ENCODE results near the gene PLOD1.

PLOD1 gene

DNA sequence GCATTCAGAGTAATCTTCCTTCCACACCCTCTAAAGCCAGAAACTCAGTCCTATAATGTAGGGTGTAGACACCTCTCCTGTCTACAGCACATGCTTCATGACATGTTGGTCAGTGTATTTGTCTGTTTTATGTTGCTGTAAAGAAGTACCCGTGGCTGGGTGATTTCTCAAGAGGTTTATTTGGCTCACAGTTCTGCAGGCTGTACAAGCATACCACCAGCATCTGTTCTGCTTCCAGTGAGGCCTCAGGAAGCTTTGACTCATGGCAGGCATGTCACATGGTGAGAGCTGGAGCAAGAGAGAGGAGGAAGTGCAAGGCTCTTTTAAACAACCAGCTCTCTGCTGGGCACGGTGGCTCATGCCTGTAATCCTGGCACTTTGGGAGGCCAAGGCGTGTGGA, 12.1 kb downstream of the PLOD1 start:
- Histone ChIP-seq H4K8ac (ENCODE audit: low read length) (no peak overlapping the region), H2BK5ac (ENCODE audit: low read depth, low read length, poor library complexity, severe bottlenecking) (no peak overlapping the region), H4K91ac (ENCODE audit: low read length) (no peak overlapping the region), H3K9me3 (ENCODE audit: control insufficient read depth, low read length) (peaks cover 6% of the 10 kb centered on the region), H3K23ac (ENCODE audit: low read length in 2 of 2) (no peak overlapping the region), H3K4ac (ENCODE audit: low read depth in 1 of 2, low read length in 2 of 2) (no peak overlapping the region), H2AK5ac (ENCODE audit: low read length, severe bottlenecking) (no peak overlapping the region), H3K4me3 (ENCODE audit: insufficient read depth in 1 of 2, low read depth in 1 of 2, low read length in 2 of 2) (no peak overlapping the region), H2BK12ac (ENCODE audit: low read length in 2 of 2) (no peak overlapping the region), H3K79me1 (replicated peaks; ENCODE audit: low read length, poor library complexity, severe bottlenecking) (peaks cover 8% of the 10 kb centered on the region), H3K36me3 (ENCODE audit: control insufficient read depth in 1 of 2, insufficient read depth in 2 of 2, low read depth in 1 of 2, low read length in 2 of 2) (peaks cover 36 to 67% of the 10 kb centered on the region in 2 experiments), H3K4me2 (ENCODE audit: low read length, poor library complexity, severe bottlenecking) (no peak overlapping the region), H2BK15ac (ENCODE audit: low read depth, poor library complexity, severe bottlenecking) (no peak overlapping the region), H3K4me1 (ENCODE audit: control insufficient read depth, insufficient read depth, low read depth, low read length) (peaks cover 7% of the 10 kb centered on the region), H3K9ac (ENCODE audit: low read length) (no peak overlapping the region), H3K14ac (ENCODE audit: low read length in 2 of 2) (no peak overlapping the region), H3K27ac (ENCODE audit: low read length, poor library complexity, severe bottlenecking) (no peak overlapping the region), H3K18ac (ENCODE audit: low read depth in 1 of 2, low read length in 2 of 2) (no peak overlapping the region), H3K27me3 (ENCODE audit: control insufficient read depth in 1 of 2, insufficient read depth in 1 of 2, low read length in 2 of 2) (no peaks in the 10 kb centered on the region), H2BK120ac (ENCODE audit: low read depth, low read length) (no peak overlapping the region), H2AFZ (ENCODE audit: low read depth, low read length) (no peak overlapping the region)
- WGBS: 95% methylated on average over 3 of the region's 3 CpGs
- DNase-seq: no peak

DNA sequence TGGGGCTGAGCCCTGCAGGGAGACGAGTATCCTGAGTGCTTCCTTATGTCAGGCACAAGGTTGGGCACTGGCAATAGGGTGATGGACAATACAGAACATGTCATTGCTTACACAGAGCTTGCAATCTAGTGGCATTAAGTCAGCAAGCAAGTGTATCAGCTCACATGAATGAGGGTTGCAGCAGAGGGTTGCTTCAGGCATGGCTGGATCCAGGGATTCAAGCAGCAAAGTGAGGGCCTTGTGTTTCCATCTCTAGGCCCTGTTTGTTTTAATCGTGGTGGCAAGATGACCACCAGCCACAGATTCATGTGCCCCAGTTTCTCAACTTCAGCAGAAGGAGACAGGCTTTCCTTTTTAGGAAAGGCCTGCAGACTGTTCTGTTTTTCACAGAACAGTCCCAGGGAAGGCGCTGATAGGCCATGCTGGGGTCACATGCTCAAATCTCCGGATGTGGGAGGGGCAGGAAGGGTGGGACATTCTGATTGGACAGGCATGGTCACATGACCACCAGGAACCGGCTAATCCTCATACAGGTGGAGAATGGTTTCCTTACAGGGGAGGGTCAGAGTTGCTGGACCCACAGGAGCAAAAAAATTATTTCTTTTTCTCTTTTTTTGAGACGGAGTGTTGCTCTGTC, 14.4 kb downstream of the PLOD1 start:
- no peak overlapping the region for H3K4ac ChIP-seq (ENCODE audit: low read depth in 1 of 2, low read length in 2 of 2)

DNA sequence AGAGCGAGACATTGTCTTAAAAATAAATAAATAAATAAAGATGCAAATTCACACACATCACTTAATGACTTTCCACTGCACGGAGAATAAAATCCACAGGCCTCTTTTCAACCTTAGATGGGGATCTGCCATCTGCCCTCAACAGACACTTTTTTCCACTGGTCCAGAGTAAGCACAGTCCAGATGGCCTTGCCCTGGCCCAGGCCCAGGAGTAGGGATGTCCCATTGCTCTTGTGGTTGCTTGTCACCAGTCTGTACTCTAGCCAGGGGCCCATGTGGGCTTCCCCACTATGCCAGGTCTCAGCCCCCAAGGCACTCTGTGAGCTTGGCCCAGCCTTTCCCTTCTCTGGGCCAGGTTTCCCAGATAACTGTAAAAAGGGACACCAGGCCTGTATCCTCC, 17.4 kb downstream of the PLOD1 start:
- Histone ChIP-seq H3K79me1 (replicated peaks; ENCODE audit: low read length, poor library complexity, severe bottlenecking) (peaks cover 5% of the 10 kb centered on the region), H3K14ac (ENCODE audit: low read length in 2 of 2) (no peak overlapping the region), H3K9me3 (ENCODE audit: control insufficient read depth, low read length) (no peaks in the 10 kb centered on the region), H3K23ac (ENCODE audit: low read length in 2 of 2) (no peak overlapping the region), H4K91ac (ENCODE audit: low read length) (no peak overlapping the region), H3K36me3 (ENCODE audit: control insufficient read depth in 1 of 2, insufficient read depth in 2 of 2, low read depth in 1 of 2, low read length in 2 of 2) (peaks cover 41 to 62% of the 10 kb centered on the region in 2 experiments), H2BK12ac (ENCODE audit: low read length in 2 of 2) (no peak overlapping the region), H3K27me3 (ENCODE audit: control insufficient read depth in 1 of 2, insufficient read depth in 1 of 2, low read length in 2 of 2) (no peaks in the 10 kb centered on the region), H2BK5ac (ENCODE audit: low read depth, low read length, poor library complexity, severe bottlenecking) (no peak overlapping the region), H3K4ac (ENCODE audit: low read depth in 1 of 2, low read length in 2 of 2) (no peak overlapping the region), H2BK15ac (ENCODE audit: low read depth, poor library complexity, severe bottlenecking) (no peak overlapping the region), H3K4me2 (ENCODE audit: low read length, poor library complexity, severe bottlenecking) (no peak overlapping the region), H3K18ac (ENCODE audit: low read depth in 1 of 2, low read length in 2 of 2) (no peak overlapping the region), H2AFZ (ENCODE audit: low read depth, low read length) (no peak overlapping the region), H3K4me3 (ENCODE audit: insufficient read depth in 1 of 2, low read depth in 1 of 2, low read length in 2 of 2) (no peak overlapping the region), H2BK120ac (ENCODE audit: low read depth, low read length) (no peak overlapping the region), H4K8ac (ENCODE audit: low read length) (no peak overlapping the region), H3K4me1 (ENCODE audit: control insufficient read depth, insufficient read depth, low read depth, low read length) (no peaks in the 10 kb centered on the region), H2AK5ac (ENCODE audit: low read length, severe bottlenecking) (no peak overlapping the region), H3K27ac (ENCODE audit: low read length, poor library complexity, severe bottlenecking) (no peak overlapping the region), H3K9ac (ENCODE audit: low read length) (no peak overlapping the region)
- DNase-seq: no peak
- WGBS: 100% methylated on average over 1 of the region's 2 CpGs

More for the DNA sequence above, 14.4 kb downstream of the PLOD1 start:
- H2BK12ac ChIP-seq (ENCODE audit: low read length in 2 of 2): no peak overlapping the region
- H3K18ac ChIP-seq (ENCODE audit: low read depth in 1 of 2, low read length in 2 of 2): no peak overlapping the region
- no peak overlapping the region for H3K23ac ChIP-seq (ENCODE audit: low read length in 2 of 2)
- no peak overlapping the region for H2BK5ac ChIP-seq (ENCODE audit: low read depth, low read length, poor library complexity, severe bottlenecking)
- no peak overlapping the region for H2BK120ac ChIP-seq (ENCODE audit: low read depth, low read length)
- peaks cover 5% of the 10 kb centered on the region for H3K4me1 ChIP-seq (ENCODE audit: control insufficient read depth, insufficient read depth, low read depth, low read length)
- no peak overlapping the region for H3K4me3 ChIP-seq (ENCODE audit: insufficient read depth in 1 of 2, low read depth in 1 of 2, low read length in 2 of 2)
- no peaks in the 10 kb centered on the region for H3K27me3 ChIP-seq (ENCODE audit: control insufficient read depth in 1 of 2, insufficient read depth in 1 of 2, low read length in 2 of 2)
- peaks cover 6% of the 10 kb centered on the region for H3K9me3 ChIP-seq (ENCODE audit: control insufficient read depth, low read length)
- H2AK5ac ChIP-seq (ENCODE audit: low read length, severe bottlenecking): no peak overlapping the region
- no peak overlapping the region for H4K91ac ChIP-seq (ENCODE audit: low read length)
- no peak overlapping the region for H3K14ac ChIP-seq (ENCODE audit: low read length in 2 of 2)
- H3K36me3 ChIP-seq (ENCODE audit: control insufficient read depth in 1 of 2, insufficient read depth in 2 of 2, low read depth in 1 of 2, low read length in 2 of 2): peaks cover 36 to 65% of the 10 kb centered on the region in 2 experiments
- 96% methylated on average over 6 of the region's 6 CpGs for WGBS
- H3K9ac ChIP-seq (ENCODE audit: low read length): no peak overlapping the region
- H2BK15ac ChIP-seq (ENCODE audit: low read depth, poor library complexity, severe bottlenecking): no peak overlapping the region
- H4K8ac ChIP-seq (ENCODE audit: low read length): peak overlapping the region; percentile 49
- no peak overlapping the region for H3K4me2 ChIP-seq (ENCODE audit: low read length, poor library complexity, severe bottlenecking)
- H3K79me1 ChIP-seq (replicated peaks; ENCODE audit: low read length, poor library complexity, severe bottlenecking): peaks cover 1% of the 10 kb centered on the region
- no peak for DNase-seq
- no peak overlapping the region for H2AFZ ChIP-seq (ENCODE audit: low read depth, low read length)
- no peak overlapping the region for H3K27ac ChIP-seq (ENCODE audit: low read length, poor library complexity, severe bottlenecking)

DNA sequence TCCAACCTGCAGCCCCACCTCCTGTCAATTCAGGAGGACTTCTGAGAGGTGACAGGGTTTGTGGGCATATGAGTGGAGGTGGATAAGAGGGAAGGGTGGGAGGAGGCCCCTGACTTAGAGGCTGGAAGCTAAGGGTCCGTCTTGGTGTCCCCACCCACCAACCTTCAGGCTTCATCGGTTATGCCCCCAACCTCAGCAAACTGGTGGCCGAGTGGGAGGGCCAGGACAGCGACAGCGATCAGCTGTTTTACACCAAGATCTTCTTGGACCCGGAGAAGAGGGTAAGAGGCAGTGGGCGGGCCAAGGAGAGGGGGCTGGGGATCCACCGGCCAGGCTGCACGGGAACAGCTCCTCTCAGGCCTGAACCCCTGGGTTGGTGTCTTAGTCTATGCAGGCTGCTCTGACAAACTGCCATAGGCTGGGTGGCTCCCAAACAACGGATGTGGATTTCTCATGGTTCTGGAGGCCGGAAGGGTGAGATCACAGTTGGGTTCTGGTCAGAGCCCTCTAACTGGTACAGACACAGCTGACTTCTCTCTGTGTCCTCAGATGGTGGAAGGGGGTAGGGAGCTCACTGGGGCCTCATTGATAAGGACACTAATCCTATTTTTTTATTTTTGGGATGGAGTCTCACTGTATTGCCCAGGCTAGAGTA, 18.1 kb downstream of the PLOD1 start:
- Histone ChIP-seq H3K14ac (ENCODE audit: low read length in 2 of 2) (no peak overlapping the region), H3K23ac (ENCODE audit: low read length in 2 of 2) (no peak overlapping the region), H3K79me1 (replicated peaks; ENCODE audit: low read length, poor library complexity, severe bottlenecking) (peaks cover 4% of the 10 kb centered on the region), H3K4me3 (ENCODE audit: insufficient read depth in 1 of 2, low read depth in 1 of 2, low read length in 2 of 2) (no peak overlapping the region), H3K27ac (ENCODE audit: low read length, poor library complexity, severe bottlenecking) (no peak overlapping the region), H3K4me1 (ENCODE audit: control insufficient read depth, insufficient read depth, low read depth, low read length) (no peaks in the 10 kb centered on the region), H2BK15ac (ENCODE audit: low read depth, poor library complexity, severe bottlenecking) (no peak overlapping the region), H3K27me3 (ENCODE audit: control insufficient read depth in 1 of 2, insufficient read depth in 1 of 2, low read length in 2 of 2) (no peaks in the 10 kb centered on the region), H3K4ac (ENCODE audit: low read depth in 1 of 2, low read length in 2 of 2) (no peak overlapping the region), H3K9me3 (ENCODE audit: control insufficient read depth, low read length) (no peaks in the 10 kb centered on the region), H4K91ac (ENCODE audit: low read length) (no peak overlapping the region), H2BK120ac (ENCODE audit: low read depth, low read length) (no peak overlapping the region), H2BK12ac (ENCODE audit: low read length in 2 of 2) (no peak overlapping the region), H2AFZ (ENCODE audit: low read depth, low read length) (no peak overlapping the region), H2AK5ac (ENCODE audit: low read length, severe bottlenecking) (no peak overlapping the region), H3K4me2 (ENCODE audit: low read length, poor library complexity, severe bottlenecking) (no peak overlapping the region), H3K36me3 (ENCODE audit: control insufficient read depth in 1 of 2, insufficient read depth in 2 of 2, low read depth in 1 of 2, low read length in 2 of 2) (peaks cover 48 to 69% of the 10 kb centered on the region in 2 experiments), H3K18ac (ENCODE audit: low read depth in 1 of 2, low read length in 2 of 2) (no peak overlapping the region), H4K8ac (ENCODE audit: low read length) (no peak overlapping the region), H3K9ac (ENCODE audit: low read length) (no peak overlapping the region), H2BK5ac (ENCODE audit: low read depth, low read length, poor library complexity, severe bottlenecking) (no peak overlapping the region)
- DNase-seq: no peak
- WGBS: 84% methylated on average over 11 of the region's 11 CpGs
